Stimulated activated memory B cell treated with anti-CD40 and anti-IgM and Interleukin-4, amounts not matched to agents 10 μg/mL and 1 μg/mL and 100 μg/mL, for 72 hours (primary cell): ENCODE measurements around the gene SLC30A3.
"Not testable (repeated sequence)": the region's sequence is repeated elsewhere in the genome, so short reads cannot be mapped to it uniquely, and the experiment has no call there.

Source experiments
- ATAC-seq: fragments of 150-1000 bp; cut with Tn5 transposase; 2 replicates; pipeline ENCODE4 v1.10.0; 2021
- H3K27ac Mint-ChIP-seq: one replicate; pipeline ENCODE4 v1.8.0; 2022; ENCODE audit warnings: mild to moderate bottlenecking, mixed read lengths
- H3K27me3 Mint-ChIP-seq: one replicate; pipeline ENCODE4 v1.8.0; 2022; ENCODE audit warnings: mixed read lengths
- H3K36me3 Mint-ChIP-seq: one replicate; pipeline ENCODE4 v1.8.0; 2022; ENCODE audit warnings: mixed read lengths
- H3K4me1 Mint-ChIP-seq: one replicate; pipeline ENCODE4 v1.8.0; 2022; ENCODE audit warnings: mixed read lengths
- H3K4me3 Mint-ChIP-seq: one replicate; pipeline ENCODE4 v1.8.0; 2022; ENCODE audit warnings: mild to moderate bottlenecking, moderate library complexity, mixed read lengths
- H3K9me3 Mint-ChIP-seq: one replicate; pipeline ENCODE4 v1.8.0; 2022; ENCODE audit warnings: mixed read lengths

SLC30A3 gene

GRCh38 chr2:27262379-27263286 lies at the start of gene SLC30A3:
SLC30A3 (minus strand) TSS chr2:27263047; CDS start chr2:27262906, 141 bp downstream.
- H3K27me3 Mint-ChIP-seq = peaks cover 64% of the 10 kb centered on the region
- peak within 1 kb of the TSS; percentile 5 for H3K27ac Mint-ChIP-seq
- H3K4me1 Mint-ChIP-seq = peaks cover 31% of the 10 kb centered on the region
- ATAC-seq = peak; percentile 71
- H3K4me3 Mint-ChIP-seq = peak within 1 kb of the TSS; percentile 84
- no peaks in the 10 kb centered on the region for H3K36me3 Mint-ChIP-seq
- H3K9me3 Mint-ChIP-seq = no peaks in the 10 kb centered on the region

- H3K4me1 Mint-ChIP-seq = peaks cover 3% of the 10 kb centered on the region
- peaks cover 51% of the 10 kb centered on the region for H3K36me3 Mint-ChIP-seq
- no peak overlapping the region for H3K27ac Mint-ChIP-seq
- no peak overlapping the region for H3K4me3 Mint-ChIP-seq
- H3K27me3 Mint-ChIP-seq = peaks cover 5% of the 10 kb centered on the region
- no peaks in the 10 kb centered on the region for H3K9me3 Mint-ChIP-seq
- no peak for ATAC-seq
These were observed 49.3 kb upstream of the SLC30A3 start for GRCh38 chr2:27312152-27312551.

- Mint-ChIP-seq H3K4me1 (peaks cover 16% of the 10 kb centered on the region), H3K9me3 (no peaks in the 10 kb centered on the region), H3K27me3 (peaks cover 30% of the 10 kb centered on the region), H3K36me3 (peaks cover 33% of the 10 kb centered on the region), H3K27ac (no peak overlapping the region), H3K4me3 (no peak overlapping the region)
- no peak for ATAC-seq
These were observed 46.8 kb upstream of the SLC30A3 start for GRCh38 chr2:27309651-27310050.

- H3K4me1 Mint-ChIP-seq = peaks cover 16% of the 10 kb centered on the region
- H3K9me3 Mint-ChIP-seq = no peaks in the 10 kb centered on the region
- H3K4me3 Mint-ChIP-seq = peak within 1 kb of the TSS; percentile 55
- H3K36me3 Mint-ChIP-seq = peaks cover 33% of the 10 kb centered on the region
- no peak for ATAC-seq
- H3K27ac Mint-ChIP-seq = no peak within 1 kb of the TSS
- peaks cover 33% of the 10 kb centered on the region for H3K27me3 Mint-ChIP-seq
These were observed 45.6 kb upstream of the SLC30A3 start, which contains the start of gene UCN for GRCh38 chr2:27308359-27308881. UCN (minus strand) TSS chr2:27308445; CDS start chr2:27307895, 550 bp downstream.

GRCh38 chr2:27307545-27308358 lies 44.9 kb upstream of the SLC30A3 start:
- H3K4me3 Mint-ChIP-seq = peak overlapping the region; percentile 55
- H3K27ac Mint-ChIP-seq = no peak overlapping the region
- H3K4me1 Mint-ChIP-seq = peaks cover 20% of the 10 kb centered on the region
- peaks cover 28% of the 10 kb centered on the region for H3K36me3 Mint-ChIP-seq
- no peaks in the 10 kb centered on the region for H3K9me3 Mint-ChIP-seq
- ATAC-seq = no peak
- H3K27me3 Mint-ChIP-seq = peaks cover 33% of the 10 kb centered on the region

GRCh38 chr2:27307287-27307544 lies 44.4 kb upstream of the SLC30A3 start:
- H3K4me1 Mint-ChIP-seq = peaks cover 21% of the 10 kb centered on the region
- peaks cover 33% of the 10 kb centered on the region for H3K27me3 Mint-ChIP-seq
- H3K4me3 Mint-ChIP-seq = peak overlapping the region; percentile 55
- H3K36me3 Mint-ChIP-seq = peaks cover 23% of the 10 kb centered on the region
- H3K27ac Mint-ChIP-seq = no peak overlapping the region
- ATAC-seq = peak; percentile 3
- H3K9me3 Mint-ChIP-seq = no peaks in the 10 kb centered on the region

GRCh38 chr2:27306573-27307286 lies 43.9 kb upstream of the SLC30A3 start:
- peak overlapping the region; percentile 42 for H3K27ac Mint-ChIP-seq
- peaks cover 21% of the 10 kb centered on the region for H3K4me1 Mint-ChIP-seq
- peaks cover 33% of the 10 kb centered on the region for H3K27me3 Mint-ChIP-seq
- H3K9me3 Mint-ChIP-seq = no peaks in the 10 kb centered on the region
- ATAC-seq = peak; percentile 25
- H3K36me3 Mint-ChIP-seq = peaks cover 18% of the 10 kb centered on the region
- peak overlapping the region; percentile 55 for H3K4me3 Mint-ChIP-seq

GRCh38 chr2:27306136-27306535 lies 43.3 kb upstream of the SLC30A3 start:
- peaks cover 12% of the 10 kb centered on the region for H3K36me3 Mint-ChIP-seq
- peaks cover 33% of the 10 kb centered on the region for H3K27me3 Mint-ChIP-seq
- H3K27ac Mint-ChIP-seq = peak overlapping the region; percentile 42
- H3K4me3 Mint-ChIP-seq = peak overlapping the region; percentile 26
- no peaks in the 10 kb centered on the region for H3K9me3 Mint-ChIP-seq
- ATAC-seq = no peak
- H3K4me1 Mint-ChIP-seq = peaks cover 21% of the 10 kb centered on the region

- H3K4me1 Mint-ChIP-seq = peaks cover 21% of the 10 kb centered on the region
- H3K27ac Mint-ChIP-seq = no peak overlapping the region
- H3K27me3 Mint-ChIP-seq = peaks cover 33% of the 10 kb centered on the region
- H3K4me3 Mint-ChIP-seq = no peak overlapping the region
- no peaks in the 10 kb centered on the region for H3K9me3 Mint-ChIP-seq
- no peak for ATAC-seq
- H3K36me3 Mint-ChIP-seq = peaks cover 10% of the 10 kb centered on the region
These were observed 42.7 kb upstream of the SLC30A3 start for GRCh38 chr2:27305516-27305915.

GRCh38 chr2:27304488-27305240 lies 41.8 kb upstream of the SLC30A3 start:
- ATAC-seq = no peak
- no peaks in the 10 kb centered on the region for H3K9me3 Mint-ChIP-seq
- H3K36me3 Mint-ChIP-seq = peaks cover 6% of the 10 kb centered on the region
- no peak overlapping the region for H3K4me3 Mint-ChIP-seq
- peaks cover 21% of the 10 kb centered on the region for H3K4me1 Mint-ChIP-seq
- H3K27me3 Mint-ChIP-seq = peaks cover 36% of the 10 kb centered on the region
- H3K27ac Mint-ChIP-seq = no peak overlapping the region

GRCh38 chr2:27303093-27304025 lies 40.5 kb upstream of the SLC30A3 start:
- H3K27ac Mint-ChIP-seq = no peak overlapping the region
- H3K36me3 Mint-ChIP-seq = no peaks in the 10 kb centered on the region
- peak; percentile 52 for ATAC-seq
- H3K4me1 Mint-ChIP-seq = peaks cover 21% of the 10 kb centered on the region
- peaks cover 50% of the 10 kb centered on the region for H3K27me3 Mint-ChIP-seq
- peak overlapping the region; percentile 65 for H3K4me3 Mint-ChIP-seq
- H3K9me3 Mint-ChIP-seq = no peaks in the 10 kb centered on the region

- H3K4me3 Mint-ChIP-seq, H3K9me3 Mint-ChIP-seq, H3K36me3 Mint-ChIP-seq, H3K4me1 Mint-ChIP-seq, ATAC-seq, H3K27ac Mint-ChIP-seq: not testable (repeated sequence)
- H3K27me3 Mint-ChIP-seq = peaks cover 52% of the 10 kb centered on the region
These were observed 37.8 kb upstream of the SLC30A3 start for GRCh38 chr2:27300606-27301005.

- no peaks in the 10 kb centered on the region for H3K9me3 Mint-ChIP-seq
These were observed 35.7 kb upstream of the SLC30A3 start for GRCh38 chr2:27298391-27299080.

More at GRCh38 chr2:27298391-27299080, 35.7 kb upstream of the SLC30A3 start:
- ATAC-seq = no peak
- H3K27ac Mint-ChIP-seq = no peak overlapping the region
- H3K36me3 Mint-ChIP-seq = no peaks in the 10 kb centered on the region
- H3K4me3 Mint-ChIP-seq = no peak overlapping the region
- H3K27me3 Mint-ChIP-seq = peaks cover 40% of the 10 kb centered on the region
- H3K4me1 Mint-ChIP-seq = peaks cover 5% of the 10 kb centered on the region
